GM06990 (cell line): ENCODE measurements around the gene DDX6.
"Not testable (repeated sequence)": the region's sequence is repeated elsewhere in the genome, so short reads cannot be mapped to it uniquely, and the experiment has no call there.

Experiments
- DNase-seq: peaks from one replicate; pipeline ENCODE4 v3.0.0-alpha.2; 2011; ENCODE audit not compliant: insufficient read length; ENCODE audit errors: extremely low read depth
- H3K27me3 ChIP-seq: replicated peaks from 2 replicates; pipeline ENCODE4 v1.6.0; 2011; ENCODE audit warnings: low read length; ENCODE audit not compliant: control insufficient read depth, insufficient read depth
- H3K36me3 ChIP-seq: 2 replicates; pipeline ENCODE4 v1.5.1; 2011; ENCODE audit warnings: low read length; ENCODE audit not compliant: control insufficient read depth, insufficient read depth
- H3K4me3 ChIP-seq: replicated peaks from 2 replicates; pipeline ENCODE4 v1.5.1; 2011; ENCODE audit warnings: low read depth, mild to moderate bottlenecking, control low read depth, low read length
- TF ChIP-seq, protein P1 (sequence below): IDR thresholded peaks from 2 replicates; pipeline ENCODE4 v1.5.1; 2011; ENCODE audit warnings: low read length, control low read depth, mild to moderate bottlenecking, inconsistent platforms; ENCODE audit not compliant: insufficient read depth, poor library complexity, severe bottlenecking

Gene DDX6

DNA sequence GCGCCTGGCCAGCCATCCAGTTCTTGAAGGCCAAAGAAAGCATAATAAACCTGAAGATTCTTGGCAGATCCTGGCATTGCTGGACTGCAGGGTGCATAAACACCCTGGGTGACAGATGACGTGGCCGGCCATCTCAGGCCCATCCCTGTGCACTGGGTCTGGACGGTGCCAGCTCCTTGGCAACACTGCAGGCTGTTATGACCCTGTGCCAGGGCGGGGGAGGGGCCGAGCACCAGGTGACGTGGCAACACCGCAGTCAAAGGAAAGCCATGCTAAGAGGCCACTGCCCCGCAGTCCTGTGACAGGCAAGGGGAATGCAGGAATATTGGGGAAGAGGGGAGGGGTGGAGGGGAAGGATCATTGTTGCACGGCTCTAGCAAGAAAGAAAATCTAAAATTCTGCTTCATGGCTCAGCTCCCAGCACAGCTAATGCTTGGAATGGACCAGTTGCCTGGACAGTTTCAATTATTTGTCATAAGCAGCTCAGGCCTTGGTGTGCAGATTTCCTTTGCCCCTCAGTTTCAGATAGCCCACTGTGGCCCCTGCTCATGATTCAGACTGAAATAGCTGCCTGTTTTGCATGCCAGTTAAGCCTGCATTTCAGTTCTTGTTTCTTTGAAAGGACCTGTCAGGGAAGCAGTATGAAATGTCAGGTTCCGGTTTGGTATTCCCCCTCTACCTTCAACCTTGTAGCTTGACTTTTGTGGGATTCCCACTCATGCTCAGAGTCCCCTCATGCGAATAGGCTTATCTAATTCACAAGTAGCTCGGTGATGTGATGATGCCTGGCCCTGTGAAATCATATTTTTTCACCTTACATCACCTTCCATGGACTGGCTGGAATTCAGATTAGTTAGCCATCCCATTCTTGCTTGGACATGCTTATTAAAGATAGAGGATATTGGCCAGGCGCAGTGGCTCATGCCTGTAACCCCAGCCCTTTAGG, 29.7 kb upstream of the DDX6 start:
- DNase-seq = peak; percentile 86
- Histone ChIP-seq H3K27me3 (no peaks in the 10 kb centered on the region), H3K4me3 (no peak overlapping the region; the same call in 1 of the 2 replicates), H3K36me3 (no peaks in the 10 kb centered on the region)
- TF ChIP-seq, protein P1, sequence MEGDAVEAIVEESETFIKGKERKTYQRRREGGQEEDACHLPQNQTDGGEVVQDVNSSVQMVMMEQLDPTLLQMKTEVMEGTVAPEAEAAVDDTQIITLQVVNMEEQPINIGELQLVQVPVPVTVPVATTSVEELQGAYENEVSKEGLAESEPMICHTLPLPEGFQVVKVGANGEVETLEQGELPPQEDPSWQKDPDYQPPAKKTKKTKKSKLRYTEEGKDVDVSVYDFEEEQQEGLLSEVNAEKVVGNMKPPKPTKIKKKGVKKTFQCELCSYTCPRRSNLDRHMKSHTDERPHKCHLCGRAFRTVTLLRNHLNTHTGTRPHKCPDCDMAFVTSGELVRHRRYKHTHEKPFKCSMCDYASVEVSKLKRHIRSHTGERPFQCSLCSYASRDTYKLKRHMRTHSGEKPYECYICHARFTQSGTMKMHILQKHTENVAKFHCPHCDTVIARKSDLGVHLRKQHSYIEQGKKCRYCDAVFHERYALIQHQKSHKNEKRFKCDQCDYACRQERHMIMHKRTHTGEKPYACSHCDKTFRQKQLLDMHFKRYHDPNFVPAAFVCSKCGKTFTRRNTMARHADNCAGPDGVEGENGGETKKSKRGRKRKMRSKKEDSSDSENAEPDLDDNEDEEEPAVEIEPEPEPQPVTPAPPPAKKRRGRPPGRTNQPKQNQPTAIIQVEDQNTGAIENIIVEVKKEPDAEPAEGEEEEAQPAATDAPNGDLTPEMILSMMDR = no peak

DNA sequence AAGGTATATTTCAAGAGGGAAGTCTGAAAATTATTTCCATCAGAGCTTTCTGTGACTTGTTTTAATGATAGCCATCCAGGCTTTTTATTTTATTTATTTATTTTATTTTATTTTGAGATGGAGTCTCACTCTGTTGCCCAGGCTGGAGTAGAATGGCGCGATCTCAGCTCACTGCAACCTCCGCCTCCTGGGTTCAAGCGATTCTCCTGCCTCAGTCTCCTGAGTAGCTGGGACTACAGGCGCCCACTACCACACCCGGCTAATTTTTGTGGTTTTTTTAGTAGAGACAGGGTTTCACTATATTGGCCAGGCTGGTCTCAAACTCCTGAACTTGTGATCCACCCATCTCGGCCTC, 29.0 kb upstream of the DDX6 start:
- H3K4me3 ChIP-seq, H3K36me3 ChIP-seq, H3K27me3 ChIP-seq, DNase-seq: not testable (repeated sequence)

DNA sequence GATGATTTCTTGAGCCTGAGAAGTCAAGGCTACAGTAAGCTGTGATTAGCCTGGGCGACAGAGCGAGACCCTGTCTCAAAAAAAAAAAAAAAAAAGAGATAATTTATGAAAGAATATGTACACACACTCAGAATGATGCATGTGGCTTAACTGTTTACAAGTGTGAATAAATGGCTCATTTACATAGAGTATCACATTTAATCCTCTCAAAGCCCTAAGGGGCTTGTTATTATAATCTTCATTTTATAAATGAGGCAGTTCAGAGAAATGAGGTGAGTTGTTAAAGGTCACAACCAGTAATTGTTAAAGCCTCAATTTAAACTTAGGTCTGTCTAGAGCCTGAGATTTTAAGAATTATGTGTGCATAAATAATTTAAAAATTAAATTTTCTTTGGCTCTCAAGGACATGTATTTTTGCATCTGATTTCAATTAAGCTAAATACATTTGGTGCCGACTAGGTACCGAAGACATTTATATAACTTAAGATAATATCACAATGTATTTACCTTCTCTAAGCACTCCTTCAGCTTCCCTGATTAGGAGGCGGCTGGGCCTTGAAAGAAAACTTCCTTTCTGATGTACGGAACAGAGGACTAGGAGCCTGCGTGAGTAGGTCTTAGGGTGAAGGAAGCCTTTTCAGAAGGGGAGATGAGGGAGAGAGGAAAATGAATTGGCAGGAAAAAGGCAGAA, 28.5 kb upstream of the DDX6 start:
- no peak for DNase-seq
- no peaks in the 10 kb centered on the region for H3K36me3 ChIP-seq
- H3K4me3 ChIP-seq = no peak overlapping the region
- H3K27me3 ChIP-seq = no peaks in the 10 kb centered on the region
- TF ChIP-seq, protein P1 = no peak

DNA sequence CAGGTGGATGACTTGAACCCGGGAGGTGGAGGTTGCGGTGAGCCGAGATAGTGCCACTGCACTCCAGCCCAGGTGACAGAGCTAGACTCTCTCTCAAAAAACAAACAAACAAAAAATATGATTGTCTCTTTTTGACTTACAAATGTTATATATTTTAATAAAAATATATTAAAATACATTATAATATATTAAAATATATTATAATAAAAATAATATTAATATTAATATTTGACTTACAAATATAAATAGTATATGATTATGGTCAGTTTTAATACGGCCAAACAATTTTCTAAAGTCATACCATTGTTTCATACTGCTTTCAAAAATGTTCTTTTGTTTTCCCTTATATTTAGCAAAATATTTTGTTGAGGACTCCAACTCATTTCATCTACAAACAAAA, 27.2 kb upstream of the DDX6 start:
- TF ChIP-seq, protein P1 = no peak
- Histone ChIP-seq H3K36me3 (no peaks in the 10 kb centered on the region), H3K27me3 (no peaks in the 10 kb centered on the region)

DNA sequence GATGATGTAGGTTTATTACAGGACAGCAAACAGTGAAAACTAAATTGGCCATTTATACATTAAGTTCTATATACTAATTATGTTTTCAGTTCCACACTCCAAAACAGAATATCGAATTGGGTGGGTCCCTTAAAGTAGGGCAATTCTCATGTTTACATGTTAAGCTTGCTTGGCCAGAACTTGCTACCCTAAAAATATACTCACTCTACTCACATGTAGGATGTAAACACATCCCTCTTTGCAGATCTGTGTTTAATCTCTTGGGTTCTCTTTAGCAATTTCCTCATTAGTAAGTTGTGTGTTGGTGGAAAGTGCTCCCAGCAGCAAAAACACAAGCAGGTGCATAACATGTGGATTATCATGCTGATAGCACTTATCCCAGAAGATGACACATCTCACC, 22.6 kb upstream of the DDX6 start:
- H3K27me3 ChIP-seq = no peaks in the 10 kb centered on the region
- TF ChIP-seq, protein P1 = no peak
- DNase-seq = no peak
- H3K36me3 ChIP-seq = no peaks in the 10 kb centered on the region
- H3K4me3 ChIP-seq = no peak overlapping the region

More for the DNA sequence above, 27.2 kb upstream of the DDX6 start:
- H3K4me3 ChIP-seq = no peak overlapping the region
- no peak for DNase-seq

DNA sequence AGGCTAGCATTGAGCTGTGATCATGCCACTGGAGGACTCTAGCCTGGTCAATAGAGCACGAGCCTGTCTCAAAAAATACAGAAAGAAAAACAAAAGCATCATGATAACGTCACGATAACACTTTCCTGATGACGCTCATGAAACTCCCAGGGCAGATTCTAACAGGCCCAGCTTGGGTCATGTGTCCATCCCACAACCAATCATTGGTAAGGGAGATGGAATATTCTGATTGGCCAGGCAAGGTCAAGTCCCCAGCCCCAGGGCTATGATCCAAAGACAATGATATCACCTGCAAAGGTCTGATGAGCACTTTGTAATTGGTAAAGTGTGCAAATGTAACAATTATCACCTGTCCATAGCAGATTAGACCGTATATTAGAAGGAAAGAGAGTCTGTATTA, 21.5 kb upstream of the DDX6 start:
- no peak overlapping the region for H3K4me3 ChIP-seq
- no peaks in the 10 kb centered on the region for H3K36me3 ChIP-seq
- no peak for DNase-seq
- no peaks in the 10 kb centered on the region for H3K27me3 ChIP-seq
- TF ChIP-seq, protein P1 = no peak
